GM12874 (cell line): ENCODE data around the gene ACAP1.

Experiments
- TF ChIP-seq, protein P1 (sequence below): IDR thresholded peaks from 2 replicates; pipeline ENCODE4 v1.5.1; 2011; ENCODE audit warnings: low read depth, mild to moderate bottlenecking, control low read depth, low read length, moderate library complexity; ENCODE audit not compliant: insufficient read depth

The ACAP1 gene

DNA sequence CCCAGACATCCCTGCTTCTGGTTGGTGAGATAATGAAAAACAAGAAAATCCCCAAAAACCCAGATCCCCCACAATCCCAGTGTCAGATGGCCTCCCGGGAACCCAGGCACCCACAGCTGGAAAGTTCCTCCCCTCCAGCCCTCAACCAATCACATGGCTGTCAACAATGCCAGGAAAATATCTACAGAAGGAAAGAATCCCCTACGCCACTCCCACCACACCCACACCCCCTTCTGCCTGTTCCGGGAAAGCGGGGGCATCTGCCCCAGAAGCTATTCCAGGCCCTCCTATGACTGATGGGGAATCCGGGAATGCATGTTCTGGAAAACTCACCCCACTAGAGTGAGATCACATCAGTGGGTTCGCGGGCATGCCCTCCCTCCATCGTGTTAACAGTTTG is 20.4 kb downstream of the ACAP1 start:
- TF ChIP-seq, protein P1, sequence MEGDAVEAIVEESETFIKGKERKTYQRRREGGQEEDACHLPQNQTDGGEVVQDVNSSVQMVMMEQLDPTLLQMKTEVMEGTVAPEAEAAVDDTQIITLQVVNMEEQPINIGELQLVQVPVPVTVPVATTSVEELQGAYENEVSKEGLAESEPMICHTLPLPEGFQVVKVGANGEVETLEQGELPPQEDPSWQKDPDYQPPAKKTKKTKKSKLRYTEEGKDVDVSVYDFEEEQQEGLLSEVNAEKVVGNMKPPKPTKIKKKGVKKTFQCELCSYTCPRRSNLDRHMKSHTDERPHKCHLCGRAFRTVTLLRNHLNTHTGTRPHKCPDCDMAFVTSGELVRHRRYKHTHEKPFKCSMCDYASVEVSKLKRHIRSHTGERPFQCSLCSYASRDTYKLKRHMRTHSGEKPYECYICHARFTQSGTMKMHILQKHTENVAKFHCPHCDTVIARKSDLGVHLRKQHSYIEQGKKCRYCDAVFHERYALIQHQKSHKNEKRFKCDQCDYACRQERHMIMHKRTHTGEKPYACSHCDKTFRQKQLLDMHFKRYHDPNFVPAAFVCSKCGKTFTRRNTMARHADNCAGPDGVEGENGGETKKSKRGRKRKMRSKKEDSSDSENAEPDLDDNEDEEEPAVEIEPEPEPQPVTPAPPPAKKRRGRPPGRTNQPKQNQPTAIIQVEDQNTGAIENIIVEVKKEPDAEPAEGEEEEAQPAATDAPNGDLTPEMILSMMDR: no peak

DNA sequence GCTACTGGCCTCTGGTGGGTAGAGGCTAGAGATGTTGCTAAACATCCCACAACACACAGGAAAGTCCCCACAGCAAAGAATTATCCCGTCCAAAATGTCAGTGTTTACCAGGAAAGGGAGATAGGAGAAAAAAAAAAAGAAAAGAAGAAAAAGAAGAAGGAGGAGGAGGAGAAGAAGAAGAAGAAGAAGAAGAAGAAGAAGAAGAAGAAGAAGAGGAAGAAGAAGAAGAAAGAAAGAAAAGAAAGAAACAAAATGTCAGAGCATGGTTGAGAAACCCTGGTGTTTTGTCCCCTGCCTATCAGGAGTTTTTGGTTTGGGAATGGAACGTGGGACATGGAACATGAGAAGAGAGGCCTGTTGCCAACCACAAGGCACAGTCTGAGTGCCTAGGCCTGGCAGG is 21.1 kb downstream of the ACAP1 start:
- TF ChIP-seq, protein P1: no peak

DNA sequence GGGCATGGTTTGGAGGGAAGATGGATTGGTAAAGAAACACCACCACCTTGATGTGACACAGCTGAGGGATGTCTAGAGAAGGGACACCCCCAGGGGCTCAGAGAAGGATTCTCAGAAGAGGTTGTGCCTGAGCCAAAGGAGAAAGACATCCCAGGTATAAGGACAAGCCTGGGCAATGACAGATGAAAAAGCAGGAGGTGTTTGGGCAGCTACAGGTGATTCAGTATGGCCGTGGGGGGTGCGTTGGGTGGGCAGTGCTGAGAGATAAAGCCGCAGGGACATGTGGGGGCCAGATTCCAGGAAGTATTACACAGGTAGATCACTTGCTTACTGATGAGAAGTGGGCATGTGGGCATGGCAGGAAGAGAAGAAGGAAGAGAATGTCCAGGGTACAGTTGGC is 25.6 kb downstream of the ACAP1 start:
- TF ChIP-seq, protein P1: no peak

DNA sequence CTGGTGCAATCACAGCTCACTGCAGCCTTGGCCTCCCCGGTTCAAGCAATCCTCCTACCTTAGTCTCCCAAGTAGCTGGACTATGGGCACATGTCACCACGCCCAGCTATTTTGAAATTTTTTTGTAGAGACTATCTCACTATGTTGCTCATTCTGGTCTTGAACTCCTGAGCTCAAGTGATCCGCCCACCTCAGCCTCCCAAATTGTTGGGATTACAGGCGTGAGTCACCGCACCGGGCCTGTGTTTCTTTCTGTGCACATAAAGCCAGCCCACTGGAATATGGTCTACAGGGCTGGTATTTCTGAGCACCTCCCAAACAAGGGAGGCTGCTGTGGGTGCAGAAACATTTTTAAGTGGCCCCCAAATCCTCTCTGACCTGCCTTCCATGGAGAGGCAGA is 27.0 kb downstream of the ACAP1 start:
- TF ChIP-seq, protein P1: no peak

DNA sequence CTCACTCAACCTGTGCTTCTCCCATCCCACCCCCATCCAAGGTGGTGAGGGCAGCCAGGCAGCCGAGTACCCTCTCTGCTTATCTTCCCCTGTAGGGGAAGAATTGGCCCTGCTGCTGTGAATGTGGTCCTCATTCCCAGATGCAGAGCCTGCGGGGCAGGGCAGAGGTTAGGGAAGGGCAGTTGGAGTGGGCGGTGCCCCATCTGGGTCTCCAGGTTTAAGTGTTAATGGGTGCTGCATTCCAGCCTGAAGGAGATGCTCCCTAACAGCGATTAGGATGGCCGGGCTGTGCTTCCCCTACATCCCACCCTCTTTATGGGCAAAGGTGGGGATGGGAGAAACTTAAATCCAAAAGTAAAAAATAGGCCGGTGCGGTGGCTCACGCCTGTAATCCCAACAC is 30.8 kb downstream of the ACAP1 start:
- TF ChIP-seq, protein P1: no peak

DNA sequence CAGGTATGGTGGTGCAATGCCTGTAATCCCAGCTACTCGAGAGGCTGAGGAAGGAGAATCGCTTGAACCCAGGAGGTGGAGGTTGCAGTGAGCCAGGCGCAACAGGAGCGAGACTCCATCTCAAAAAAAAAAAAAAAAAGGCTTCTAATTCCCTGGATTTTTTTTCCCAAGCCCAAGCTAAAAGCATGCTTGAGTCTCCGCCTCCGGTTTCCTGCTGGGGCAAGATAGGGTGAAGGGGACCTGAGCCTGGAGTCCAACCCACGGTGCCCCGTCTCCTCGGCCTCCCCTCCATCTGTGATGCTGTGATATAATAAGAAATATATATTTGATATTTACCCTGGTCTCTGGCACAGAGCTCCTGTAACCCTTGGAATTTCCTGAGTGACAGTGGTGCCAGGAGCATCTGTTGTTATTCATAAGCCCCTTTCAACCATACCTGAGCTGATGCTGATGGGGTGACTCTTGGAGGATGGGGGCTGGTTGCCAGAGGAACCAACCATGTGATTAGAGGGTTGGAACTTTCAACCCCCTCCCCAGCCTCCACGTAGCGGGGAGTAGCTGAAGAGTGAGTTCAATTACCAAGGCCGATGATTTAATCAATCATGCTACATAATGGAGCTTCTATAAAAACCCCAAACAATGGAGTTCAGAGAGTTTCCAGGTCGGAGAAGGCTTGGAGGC is 31.7 kb downstream of the ACAP1 start:
- TF ChIP-seq, protein P1: no peak

DNA sequence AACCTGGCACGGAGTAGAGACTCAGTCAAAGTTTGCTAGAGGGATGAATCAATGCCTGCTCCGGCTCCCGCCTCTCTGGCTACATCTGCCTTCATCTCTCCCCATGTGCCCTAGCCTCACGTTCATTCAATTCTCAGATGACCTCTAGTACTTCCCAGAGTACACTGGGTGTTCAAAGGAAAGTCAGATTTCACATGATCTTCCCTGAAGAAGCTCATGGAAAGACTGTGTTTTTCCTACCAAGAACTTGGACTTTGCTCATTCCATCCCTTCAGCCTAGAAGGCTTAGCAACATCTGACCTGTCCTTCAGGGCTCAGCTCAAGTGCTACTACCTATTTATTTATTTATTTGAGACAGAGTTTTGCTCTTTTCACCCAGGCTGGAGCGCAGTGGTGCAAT is 33.5 kb downstream of the ACAP1 start:
- TF ChIP-seq, protein P1: no peak

DNA sequence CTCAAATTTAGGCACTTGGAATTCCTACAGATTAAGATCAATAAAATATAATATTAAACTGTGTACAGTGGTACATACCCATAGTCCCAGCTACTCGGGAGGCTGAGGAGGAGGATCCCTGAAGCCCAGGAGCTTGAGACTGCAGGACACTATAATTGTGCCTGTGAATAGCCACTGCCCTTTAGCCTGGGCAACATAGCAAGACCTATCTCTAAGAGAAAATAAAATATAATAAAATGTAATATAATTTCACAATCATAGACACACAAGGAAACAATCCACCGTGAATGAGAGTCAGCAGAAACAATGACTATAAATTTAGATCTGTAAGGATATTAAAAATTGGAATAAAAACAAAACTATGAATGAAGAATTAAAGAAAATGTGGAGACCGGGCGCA is 34.5 kb downstream of the ACAP1 start:
- TF ChIP-seq, protein P1: no peak
